T-helper 2 cell (primary cell): ENCODE measurements around the gene HS6ST1.

Source experiments
- DNase-seq, 5 experiments: peaks; one replicate each; pipeline versions ENCODE4 v3.0.0 to v3.0.0-alpha.2; 2012 to 2022

HS6ST1 gene

GRCh38 chr2:128347701-128348539 is 29.3 kb upstream of the HS6ST1 start:
- DNase-seq, result no peak

GRCh38 chr2:128347171-128347558 is 28.5 kb upstream of the HS6ST1 start:
- no peak for DNase-seq

- no peak for DNase-seq
Measured at GRCh38 chr2:128346291-128347170, 27.9 kb upstream of the HS6ST1 start.

DNA sequence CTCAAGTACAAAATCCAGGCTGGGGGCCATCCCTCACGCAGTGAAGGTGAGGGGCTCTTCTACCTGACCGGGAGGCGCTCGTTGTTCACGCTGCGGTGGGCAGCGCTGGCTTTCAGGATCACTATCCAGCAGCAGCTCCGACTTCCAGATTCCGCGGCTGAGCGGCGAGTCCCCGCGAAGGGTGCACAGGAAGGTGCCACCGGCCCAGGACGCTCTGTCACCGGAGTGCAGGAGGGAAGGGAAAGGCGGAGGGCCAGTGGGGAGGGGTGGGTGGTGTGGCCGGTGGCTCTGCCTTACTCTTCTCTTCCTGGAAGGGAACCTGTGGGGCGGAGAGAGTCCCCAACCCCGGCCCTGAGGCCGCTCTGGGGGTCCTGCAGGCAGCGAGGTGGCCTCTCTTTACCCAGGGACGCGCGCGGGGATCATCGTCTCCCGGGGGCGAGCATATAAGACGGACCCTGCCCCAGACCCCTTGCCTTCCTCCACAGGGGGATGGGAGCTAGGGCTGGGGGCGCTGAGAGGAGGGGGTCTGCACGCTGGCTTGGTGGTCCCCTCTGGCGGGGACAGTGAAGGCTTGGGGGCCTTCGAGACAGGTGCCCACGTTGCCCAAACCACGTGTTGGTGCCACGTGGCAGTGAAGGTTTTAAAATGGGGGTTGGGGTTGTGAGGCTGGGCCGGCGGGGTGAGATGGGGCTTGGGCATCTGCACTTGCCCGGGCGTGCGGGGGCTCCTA is 26.9 kb upstream of the HS6ST1 start:
- DNase-seq, result no peak

DNA sequence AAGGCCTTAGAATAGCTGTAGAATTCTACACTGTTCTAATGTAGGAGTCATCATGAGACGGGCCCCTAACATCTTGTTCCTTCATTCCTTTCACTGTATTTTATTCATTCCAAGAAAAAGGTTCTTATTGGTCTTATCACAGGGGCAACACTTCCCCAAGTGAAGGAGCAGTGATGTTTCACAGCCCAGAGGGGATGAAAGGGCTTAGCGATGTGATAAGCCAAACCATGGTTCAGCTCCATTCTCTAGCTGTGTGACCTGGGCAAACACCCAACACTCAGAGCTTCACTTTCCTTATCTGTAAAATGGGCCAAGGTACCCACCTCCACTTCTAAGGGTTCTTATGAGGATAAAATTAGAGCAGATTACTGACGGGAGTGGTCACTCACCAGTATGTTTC is 25.4 kb upstream of the HS6ST1 start:
- DNase-seq, result no peak

DNA sequence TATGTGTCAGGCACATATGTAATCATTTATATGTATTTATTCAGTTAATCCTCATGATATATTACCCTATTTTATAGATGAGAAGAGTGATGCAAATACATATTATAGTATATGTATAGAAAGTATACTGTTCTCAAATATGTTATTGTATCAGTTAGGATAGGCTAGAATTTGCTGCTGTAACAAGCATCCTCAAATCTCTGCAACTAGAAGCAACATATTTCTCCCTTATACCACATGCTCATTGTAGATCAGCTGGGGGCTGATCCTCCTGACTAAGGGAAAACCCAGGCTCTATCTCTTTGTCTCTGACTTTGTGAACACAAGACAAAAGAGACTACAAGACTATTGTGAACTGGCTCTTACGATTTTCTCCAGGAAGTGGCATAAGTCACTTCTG is 24.8 kb upstream of the HS6ST1 start:
- DNase-seq, result no peak

- DNase-seq, result no peak
Measured at GRCh38 chr2:128342550-128342949, 23.9 kb upstream of the HS6ST1 start.

- no peak for DNase-seq
Measured at GRCh38 chr2:128341621-128342020, 23.0 kb upstream of the HS6ST1 start.

DNA sequence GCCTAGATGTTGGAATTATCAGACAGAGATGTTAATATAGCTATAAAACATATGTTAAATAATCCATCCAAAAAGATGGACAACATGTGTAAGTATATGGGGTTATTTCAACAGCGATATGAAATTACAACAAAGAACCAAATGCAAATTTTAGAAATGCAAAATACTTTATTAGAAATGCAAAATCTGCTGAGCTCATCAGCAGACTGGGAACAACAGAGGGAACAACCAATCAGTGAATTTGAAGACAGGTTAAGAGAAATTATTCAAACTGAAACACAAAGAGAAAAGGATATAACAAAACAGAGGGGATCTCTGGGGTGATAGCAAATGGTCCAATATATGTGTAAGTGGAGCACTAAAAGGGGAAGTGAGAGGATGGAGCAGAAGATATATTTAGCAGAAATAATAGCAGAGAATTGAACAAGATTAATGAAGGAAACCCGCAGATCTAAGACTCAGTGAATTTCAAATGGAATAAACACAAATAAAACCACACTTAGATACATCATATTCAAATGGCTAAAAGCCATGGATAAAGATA is 13.5 kb upstream of the HS6ST1 start:
- DNase-seq, result no peak

GRCh38 chr2:128330583-128330982 is 11.9 kb upstream of the HS6ST1 start:
- no peak for DNase-seq

DNA sequence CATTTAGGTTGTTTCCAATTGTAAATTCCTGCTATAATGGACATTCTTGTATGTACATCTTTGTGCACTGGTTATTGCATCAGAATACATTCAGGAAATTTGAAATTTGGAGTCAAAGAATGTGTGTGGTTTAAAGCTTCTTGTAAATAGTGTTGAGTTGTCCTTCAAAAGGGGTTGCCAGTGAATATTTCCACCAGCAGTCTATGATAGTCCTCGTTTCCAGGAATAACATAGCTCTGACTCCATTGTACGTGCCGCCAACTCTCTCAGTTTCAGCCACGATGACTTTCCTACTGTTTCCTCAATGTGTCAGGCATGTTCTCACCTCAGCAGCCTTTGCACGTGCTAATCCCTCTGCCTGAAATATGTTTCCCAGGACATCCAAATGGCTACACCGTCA is 10.9 kb upstream of the HS6ST1 start:
- DNase-seq, result no peak

DNA sequence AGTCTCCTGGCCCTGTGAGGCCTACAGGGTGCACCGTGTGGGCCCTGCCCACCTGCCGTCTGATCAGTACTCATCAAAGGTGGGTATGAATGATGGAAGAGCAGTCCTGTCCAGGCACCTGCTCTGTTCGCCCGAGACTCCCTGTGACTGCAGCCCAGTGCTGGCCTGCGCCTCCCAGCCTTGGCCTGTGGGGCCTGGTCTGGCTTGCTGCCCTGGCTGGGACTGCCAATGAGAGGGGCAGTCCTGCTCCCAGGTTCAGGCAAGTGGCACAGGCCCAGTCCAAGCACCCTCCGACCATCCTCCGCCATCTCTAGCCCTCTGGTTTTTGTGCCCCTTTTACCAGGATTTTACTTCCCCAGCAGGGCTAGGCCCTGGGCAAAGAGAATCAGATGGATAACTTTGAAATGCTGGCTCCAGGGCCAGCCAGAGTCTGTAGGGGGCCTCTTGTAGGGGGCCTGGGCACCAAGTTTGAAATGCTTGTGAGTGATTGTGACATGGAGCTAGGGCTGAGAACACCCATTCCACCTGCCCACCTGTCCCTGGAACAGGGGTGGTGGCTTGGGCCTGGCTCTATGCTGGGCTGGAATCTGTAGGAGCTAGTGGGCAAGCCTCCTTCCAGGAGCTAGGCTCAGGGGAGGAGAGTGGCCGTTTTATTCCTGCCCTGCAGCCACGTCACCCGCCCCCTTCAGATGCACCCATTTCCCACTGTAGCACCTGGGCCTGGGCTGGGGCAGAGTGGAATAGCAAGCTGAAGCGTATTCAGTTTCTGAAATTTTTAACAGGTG is 8.7 kb upstream of the HS6ST1 start:
- DNase-seq, result no peak

GRCh38 chr2:128326346-128326745 is 7.7 kb upstream of the HS6ST1 start:
- DNase-seq, result no peak

- DNase-seq, result no peak
Measured at GRCh38 chr2:128325611-128326181, 7.0 kb upstream of the HS6ST1 start.

- DNase-seq, result no peak
Measured at GRCh38 chr2:128324897-128325410, 6.3 kb upstream of the HS6ST1 start.

GRCh38 chr2:128324008-128324896 is 5.6 kb upstream of the HS6ST1 start:
- no peak for DNase-seq

DNA sequence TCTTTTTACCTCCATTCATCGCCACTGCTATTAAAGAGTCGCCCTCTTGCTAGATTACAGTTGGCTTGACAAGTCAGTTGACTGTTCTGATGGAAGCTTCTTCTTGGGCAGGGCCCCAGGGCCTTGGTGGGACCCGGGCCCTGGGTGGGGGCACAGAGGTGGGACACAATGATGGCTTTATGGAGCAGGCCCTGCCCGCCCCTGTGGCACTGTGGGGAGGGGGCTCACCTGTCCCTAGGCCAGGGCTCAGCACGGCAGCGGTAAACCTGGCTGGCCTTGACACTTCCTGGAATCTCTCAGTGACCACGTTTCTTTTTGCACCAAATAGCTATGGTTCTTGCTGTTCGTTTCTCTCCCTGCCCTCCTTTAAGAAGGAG is 4.9 kb upstream of the HS6ST1 start:
- DNase-seq, result no peak

- DNase-seq, result no peak
Measured at GRCh38 chr2:128322715-128323554, 4.3 kb upstream of the HS6ST1 start.
